ENCODE measurements around the gene NUMB.
A peak's percentile ranks its signal among the peaks of the same experiment; 100 is the strongest.

NUMB gene

GRCh38 chr14:73280903-73281302 lies 177.4 kb downstream of the NUMB start:
- peaks cover 31% of the 10 kb centered on the region for H3K36me3 ChIP-seq (ENCODE audit: control insufficient read depth, low read depth, low read length)
- no peak overlapping the region for H3K4me3 ChIP-seq (ENCODE audit: low read length)
- peaks cover 25% of the 10 kb centered on the region for H3K4me1 ChIP-seq (ENCODE audit: control insufficient read depth, low read depth, low read length)
- no peak overlapping the region for H3K27ac ChIP-seq (ENCODE audit: low read length)
- H3K9ac ChIP-seq (ENCODE audit: low read length): no peak overlapping the region
- H3K27me3 ChIP-seq (ENCODE audit: control insufficient read depth, insufficient read depth, low read length): no peaks in the 10 kb centered on the region
- no peaks in the 10 kb centered on the region for H3K9me3 ChIP-seq (ENCODE audit: control insufficient read depth, low read depth, low read length)

DNA sequence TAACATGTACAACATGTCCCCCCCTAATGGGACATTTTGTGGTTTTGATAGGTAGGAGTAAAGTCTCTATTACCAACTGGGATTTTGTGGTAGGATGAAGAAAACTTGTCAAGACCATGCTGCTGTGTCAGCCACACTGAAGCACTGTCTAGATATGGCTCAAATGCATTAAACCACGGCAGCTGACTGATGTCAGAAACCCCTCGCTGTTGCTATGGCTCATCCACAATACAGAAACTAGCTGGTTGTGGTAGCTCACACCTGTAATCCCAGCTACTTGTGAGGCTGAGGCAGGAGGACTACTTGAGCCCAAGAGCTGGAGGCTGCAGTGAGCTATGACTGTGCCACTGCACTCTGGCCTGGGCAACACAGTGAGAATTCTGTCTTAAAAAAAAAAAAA lies 181.0 kb downstream of the NUMB start:
- Histone ChIP-seq H3K9ac (ENCODE audit: low read length) (no peak overlapping the region), H3K4me1 (ENCODE audit: control insufficient read depth, low read depth, low read length) (no peaks in the 10 kb centered on the region), H3K27ac (ENCODE audit: low read length) (no peak overlapping the region), H3K27me3 (ENCODE audit: control insufficient read depth, insufficient read depth, low read length) (no peaks in the 10 kb centered on the region), H3K9me3 (ENCODE audit: control insufficient read depth, low read depth, low read length) (no peaks in the 10 kb centered on the region), H3K4me3 (ENCODE audit: low read length) (no peak overlapping the region), H3K36me3 (ENCODE audit: control insufficient read depth, low read depth, low read length) (peaks cover 30% of the 10 kb centered on the region)

DNA sequence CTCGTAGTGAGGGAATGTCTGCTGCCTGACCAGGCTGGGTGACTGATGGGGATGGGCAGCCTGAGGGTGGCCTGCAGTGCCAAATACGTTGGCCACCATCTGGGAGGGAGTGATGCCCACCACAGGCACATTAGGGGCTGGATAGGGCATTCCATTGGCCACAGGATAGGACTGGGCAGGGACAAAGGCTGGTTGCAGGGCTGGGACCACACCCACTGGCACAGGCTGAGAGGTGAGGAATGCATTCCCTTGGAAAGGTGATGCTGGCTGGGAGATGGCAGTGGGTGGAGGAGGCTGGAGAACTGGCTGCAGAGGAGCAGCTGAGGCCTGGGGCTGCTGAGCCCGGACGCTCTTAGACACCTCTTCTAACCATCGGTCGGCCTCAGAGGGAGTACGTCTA lies 181.5 kb downstream of the NUMB start:
- no peaks in the 10 kb centered on the region for H3K9me3 ChIP-seq (ENCODE audit: control insufficient read depth, low read depth, low read length)
- no peaks in the 10 kb centered on the region for H3K27me3 ChIP-seq (ENCODE audit: control insufficient read depth, insufficient read depth, low read length)
- peaks cover 26% of the 10 kb centered on the region for H3K36me3 ChIP-seq (ENCODE audit: control insufficient read depth, low read depth, low read length)
- no peak overlapping the region for H3K4me3 ChIP-seq (ENCODE audit: low read length)
- H3K27ac ChIP-seq (ENCODE audit: low read length): no peak overlapping the region
- no peak overlapping the region for H3K9ac ChIP-seq (ENCODE audit: low read length)
- no peaks in the 10 kb centered on the region for H3K4me1 ChIP-seq (ENCODE audit: control insufficient read depth, low read depth, low read length)

DNA sequence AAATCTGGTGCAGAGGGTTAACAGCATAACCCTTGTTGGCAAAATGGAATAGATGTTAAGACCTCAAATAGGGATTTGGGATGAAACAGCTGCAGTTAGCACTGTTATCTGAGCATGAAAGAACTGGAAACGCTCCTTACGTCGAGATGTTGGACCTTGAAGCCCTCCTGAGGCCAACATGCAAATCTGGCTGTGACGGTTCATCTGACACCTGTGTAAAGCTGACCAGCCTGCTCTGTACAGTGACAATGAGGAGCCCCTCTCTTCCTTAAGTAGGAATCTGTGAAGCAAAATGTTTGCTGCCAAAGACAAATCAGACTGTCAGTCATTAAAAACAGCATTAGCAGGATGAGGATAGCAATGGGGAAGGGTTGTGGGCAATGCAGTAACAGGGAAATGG lies 184.5 kb downstream of the NUMB start:
- H3K36me3 ChIP-seq (ENCODE audit: control insufficient read depth, low read depth, low read length): peaks cover 18% of the 10 kb centered on the region
- H3K4me1 ChIP-seq (ENCODE audit: control insufficient read depth, low read depth, low read length): no peaks in the 10 kb centered on the region
- peaks cover 15% of the 10 kb centered on the region for H3K27me3 ChIP-seq (ENCODE audit: control insufficient read depth, insufficient read depth, low read length)
- no peak overlapping the region for H3K4me3 ChIP-seq (ENCODE audit: low read length)
- no peak overlapping the region for H3K9ac ChIP-seq (ENCODE audit: low read length)
- H3K9me3 ChIP-seq (ENCODE audit: control insufficient read depth, low read depth, low read length): no peaks in the 10 kb centered on the region
- no peak overlapping the region for H3K27ac ChIP-seq (ENCODE audit: low read length)

DNA sequence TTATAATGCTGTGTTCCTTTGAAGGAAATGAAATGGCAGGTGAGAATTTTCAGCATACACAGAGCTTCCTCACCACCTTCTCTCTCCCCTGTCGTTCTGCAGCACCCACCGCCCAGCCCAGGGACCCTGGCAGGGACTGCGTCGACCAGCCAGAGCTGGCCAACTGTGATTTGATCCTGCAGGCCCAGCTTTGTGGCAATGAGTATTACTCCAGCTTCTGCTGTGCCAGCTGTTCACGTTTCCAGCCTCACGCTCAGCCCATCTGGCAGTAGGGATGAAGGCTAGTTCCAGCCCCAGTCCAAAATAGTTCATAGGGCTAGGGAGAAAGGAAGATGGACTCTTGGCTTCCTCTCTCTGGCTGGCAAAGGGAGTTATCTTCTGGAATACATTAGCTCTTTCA lies 186.0 kb downstream of the NUMB start:
- Histone ChIP-seq H3K27ac (ENCODE audit: low read length) (no peak overlapping the region), H3K27me3 (ENCODE audit: control insufficient read depth, insufficient read depth, low read length) (peaks cover 15% of the 10 kb centered on the region), H3K4me3 (ENCODE audit: low read length) (no peak overlapping the region), H3K9me3 (ENCODE audit: control insufficient read depth, low read depth, low read length) (no peaks in the 10 kb centered on the region), H3K4me1 (ENCODE audit: control insufficient read depth, low read depth, low read length) (no peaks in the 10 kb centered on the region), H3K36me3 (ENCODE audit: control insufficient read depth, low read depth, low read length) (peaks cover 20% of the 10 kb centered on the region), H3K9ac (ENCODE audit: low read length) (no peak overlapping the region)

- peaks cover 15% of the 10 kb centered on the region for H3K27me3 ChIP-seq (ENCODE audit: control insufficient read depth, insufficient read depth, low read length)
- H3K9me3 ChIP-seq (ENCODE audit: control insufficient read depth, low read depth, low read length): no peaks in the 10 kb centered on the region
- H3K4me3 ChIP-seq (ENCODE audit: low read length): peak overlapping the region; percentile 17
- H3K4me1 ChIP-seq (ENCODE audit: control insufficient read depth, low read depth, low read length): no peaks in the 10 kb centered on the region
- H3K27ac ChIP-seq (ENCODE audit: low read length): no peak overlapping the region
- peaks cover 17% of the 10 kb centered on the region for H3K36me3 ChIP-seq (ENCODE audit: control insufficient read depth, low read depth, low read length)
- H3K9ac ChIP-seq (ENCODE audit: low read length): no peak overlapping the region
These were observed 188.4 kb downstream of the NUMB start for GRCh38 chr14:73269729-73270531.

GRCh38 chr14:73267474-73267873 lies 190.9 kb downstream of the NUMB start:
- H3K27ac ChIP-seq (ENCODE audit: low read length): no peak overlapping the region
- H3K9me3 ChIP-seq (ENCODE audit: control insufficient read depth, low read depth, low read length): no peaks in the 10 kb centered on the region
- H3K9ac ChIP-seq (ENCODE audit: low read length): no peak overlapping the region
- no peak overlapping the region for H3K4me3 ChIP-seq (ENCODE audit: low read length)
- H3K36me3 ChIP-seq (ENCODE audit: control insufficient read depth, low read depth, low read length): peaks cover 6% of the 10 kb centered on the region
- peaks cover 15% of the 10 kb centered on the region for H3K27me3 ChIP-seq (ENCODE audit: control insufficient read depth, insufficient read depth, low read length)
- no peaks in the 10 kb centered on the region for H3K4me1 ChIP-seq (ENCODE audit: control insufficient read depth, low read depth, low read length)

DNA sequence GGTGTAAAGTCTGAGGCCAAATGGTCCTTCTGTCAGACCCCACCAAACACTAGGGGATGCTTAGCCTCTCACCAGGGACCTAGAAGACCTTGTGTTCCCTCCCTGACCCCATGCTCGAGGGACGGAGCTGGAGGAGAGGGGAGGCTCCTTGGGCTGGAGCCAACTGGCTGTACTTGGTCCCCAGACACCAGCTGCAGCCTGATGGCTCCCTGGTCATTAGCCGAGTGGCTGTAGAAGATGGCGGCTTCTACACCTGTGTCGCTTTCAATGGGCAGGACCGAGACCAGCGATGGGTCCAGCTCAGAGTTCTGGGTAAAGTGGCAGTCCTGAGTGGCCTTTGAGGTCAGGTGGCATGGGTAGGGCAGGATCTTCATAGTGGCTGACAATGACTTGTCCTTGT lies 192.0 kb downstream of the NUMB start:
- Histone ChIP-seq H3K4me1 (ENCODE audit: control insufficient read depth, low read depth, low read length) (no peaks in the 10 kb centered on the region), H3K27ac (ENCODE audit: low read length) (no peak overlapping the region), H3K36me3 (ENCODE audit: control insufficient read depth, low read depth, low read length) (peaks cover 3% of the 10 kb centered on the region), H3K9ac (ENCODE audit: low read length) (no peak overlapping the region), H3K9me3 (ENCODE audit: control insufficient read depth, low read depth, low read length) (no peaks in the 10 kb centered on the region), H3K27me3 (ENCODE audit: control insufficient read depth, insufficient read depth, low read length) (peaks cover 15% of the 10 kb centered on the region), H3K4me3 (ENCODE audit: low read length) (no peak overlapping the region)

GRCh38 chr14:73265721-73266046 lies 192.7 kb downstream of the NUMB start:
- Histone ChIP-seq H3K9ac (ENCODE audit: low read length) (no peak overlapping the region), H3K4me1 (ENCODE audit: control insufficient read depth, low read depth, low read length) (no peaks in the 10 kb centered on the region), H3K27me3 (ENCODE audit: control insufficient read depth, insufficient read depth, low read length) (peaks cover 11% of the 10 kb centered on the region), H3K27ac (ENCODE audit: low read length) (no peak overlapping the region), H3K4me3 (ENCODE audit: low read length) (no peak overlapping the region), H3K9me3 (ENCODE audit: control insufficient read depth, low read depth, low read length) (no peaks in the 10 kb centered on the region), H3K36me3 (ENCODE audit: control insufficient read depth, low read depth, low read length) (peaks cover 3% of the 10 kb centered on the region)

GRCh38 chr14:73264885-73265720 lies 193.2 kb downstream of the NUMB start:
- H3K9ac ChIP-seq (ENCODE audit: low read length): no peak overlapping the region
- no peak overlapping the region for H3K4me3 ChIP-seq (ENCODE audit: low read length)
- no peak overlapping the region for H3K27ac ChIP-seq (ENCODE audit: low read length)
- H3K36me3 ChIP-seq (ENCODE audit: control insufficient read depth, low read depth, low read length): peaks cover 3% of the 10 kb centered on the region
- H3K9me3 ChIP-seq (ENCODE audit: control insufficient read depth, low read depth, low read length): no peaks in the 10 kb centered on the region
- H3K4me1 ChIP-seq (ENCODE audit: control insufficient read depth, low read depth, low read length): no peaks in the 10 kb centered on the region
- H3K27me3 ChIP-seq (ENCODE audit: control insufficient read depth, insufficient read depth, low read length): peaks cover 6% of the 10 kb centered on the region

- Histone ChIP-seq H3K27me3 (ENCODE audit: control insufficient read depth, insufficient read depth, low read length) (peaks cover 3% of the 10 kb centered on the region), H3K27ac (ENCODE audit: low read length) (no peak overlapping the region), H3K9ac (ENCODE audit: low read length) (no peak overlapping the region), H3K4me3 (ENCODE audit: low read length) (no peak overlapping the region), H3K4me1 (ENCODE audit: control insufficient read depth, low read depth, low read length) (no peaks in the 10 kb centered on the region), H3K9me3 (ENCODE audit: control insufficient read depth, low read depth, low read length) (no peaks in the 10 kb centered on the region), H3K36me3 (ENCODE audit: control insufficient read depth, low read depth, low read length) (peaks cover 3% of the 10 kb centered on the region)
These were observed 194.1 kb downstream of the NUMB start for GRCh38 chr14:73264080-73264884.
